A549 (cell line): ENCODE data around the gene PIEZO2.

Source experiments
- CTCF ChIP-seq: fragments of >200 bp; sonication (Bioruptor Twin); formaldehyde crosslinking; IDR thresholded peaks from 3 replicates; pipeline ENCODE4 v1.5.1; 2016
- EP300 ChIP-seq, 2 experiments: fragments of >200 bp; sonication (Bioruptor Twin); formaldehyde crosslinking; IDR thresholded peaks; 2 replicates in 1 of 2; 3 replicates in 1 of 2; pipeline ENCODE4 v1.6.1; 2016 to 2017
- PHF8 ChIP-seq: fragments of 200-600 bp; sonication (generic); IDR thresholded peaks from 2 replicates; pipeline ENCODE4 v1.6.1; 2016; ENCODE audit warnings: low read depth, mild to moderate bottlenecking, antibody characterized with exemption, moderate library complexity, borderline replicate concordance

DNA sequence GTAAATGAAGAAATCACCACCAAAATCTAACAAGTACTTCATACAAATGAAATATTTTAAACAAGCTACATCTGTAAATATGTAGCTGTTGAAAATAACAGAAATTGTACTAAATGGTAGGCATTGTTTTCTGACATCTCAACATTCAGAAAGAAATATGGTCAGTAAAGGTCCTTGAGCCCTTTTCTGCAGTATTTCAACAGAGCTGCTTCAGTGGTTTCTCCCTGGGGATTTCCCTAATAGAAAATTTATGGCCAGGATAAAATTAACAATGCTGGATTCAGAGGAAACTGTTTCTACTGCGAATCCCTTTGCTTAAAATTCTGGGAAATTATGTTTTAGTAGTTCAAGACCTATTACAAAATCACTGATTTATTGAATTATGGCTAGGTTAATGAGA, 256.6 kb downstream of the PIEZO2 start:
- TF ChIP-seq PHF8 (no peak), CTCF (no peak), EP300 (IDR thresholded peaks at IDR 0.05) (no peak)
